ENCODE data around the gene GPS2. TPM values are rescaled to one million over a fixed set of nuclear protein-coding genes. Genes with fewer than 3 reads are reported as not detected.

GPS2 gene
- total RNA-seq, 1 donor from 2014 or later, result 20.5 TPM

- Histone ChIP-seq H3K9me3 (ENCODE audit: low read depth) (no peaks in the 10 kb centered on the region), H3K27me3 (peaks cover 67% of the 10 kb centered on the region), H3K79me2 (ENCODE audit: low read depth) (no peaks in the 10 kb centered on the region), H3K4me1 (peaks cover 7% of the 10 kb centered on the region), H3K27ac (no peak overlapping the region), H3K4me2 (no peak overlapping the region), H2AFZ (replicated peaks) (no peak overlapping the region), H3F3A (ENCODE audit: low read depth) (peaks cover 37% of the 10 kb centered on the region), H3K36me3 (no peaks in the 10 kb centered on the region), H3K4me3 (no peak overlapping the region), H4K20me1 (ENCODE audit: low read depth) (peaks cover 11% of the 10 kb centered on the region), H3K9ac (no peak overlapping the region)
- Mint-ChIP-seq H3K27me3 (ENCODE audit: insufficient read depth, low read depth) (peaks cover 24% of the 10 kb centered on the region), H3K9me3 (peaks cover 2% of the 10 kb centered on the region), H3K36me3 (no peaks in the 10 kb centered on the region), H3K27ac (no peak overlapping the region), H3K4me1 (peaks cover 22% of the 10 kb centered on the region), H3K4me3 (peak overlapping the region; percentile 30)
- TF ChIP-seq CTCF (IDR thresholded peaks at IDR 0.05) (no peak), EZH2 (IDR thresholded peaks at IDR 0.05) (no peak), EZH2phosphoT487 (IDR thresholded peaks at IDR 0.05) (no peak)
- DNase-seq (ENCODE audit: low spot score), result no peak
Measured at GRCh38 chr17:7292194-7292593, 23.0 kb downstream of the GPS2 start.

DNA sequence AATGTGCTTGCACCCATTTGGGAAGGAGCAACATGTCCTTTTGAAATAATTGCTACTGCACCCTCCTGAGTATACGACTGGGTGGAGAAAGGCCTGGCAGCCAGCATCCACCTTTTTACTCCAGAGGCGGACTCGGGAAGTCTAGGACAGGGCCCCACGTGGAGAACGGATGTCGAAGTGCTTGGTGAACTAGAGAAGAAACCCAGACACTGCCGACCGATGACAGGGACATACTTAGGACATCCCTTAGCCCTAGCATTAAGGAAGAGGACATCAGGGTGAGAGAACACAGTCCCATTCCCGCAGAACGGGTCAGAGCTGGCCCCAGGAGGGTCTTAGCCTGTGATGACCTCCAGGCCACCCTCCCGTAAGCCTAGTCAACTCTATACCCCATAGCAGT is 24.5 kb downstream of the GPS2 start:
- Histone ChIP-seq H2AFZ (replicated peaks) (no peak overlapping the region), H3K27ac (no peak overlapping the region), H3K4me2 (no peak overlapping the region), H3K9me3 (ENCODE audit: low read depth) (no peaks in the 10 kb centered on the region), H3K36me3 (no peaks in the 10 kb centered on the region), H3K9ac (no peak overlapping the region), H3K27me3 (peaks cover 52% of the 10 kb centered on the region), H3F3A (ENCODE audit: low read depth) (peaks cover 26% of the 10 kb centered on the region), H3K4me1 (peaks cover 7% of the 10 kb centered on the region), H3K79me2 (ENCODE audit: low read depth) (no peaks in the 10 kb centered on the region), H4K20me1 (ENCODE audit: low read depth) (peaks cover 7% of the 10 kb centered on the region), H3K4me3 (no peak overlapping the region)
- peaks cover 1% of the 10 kb centered on the region for H3K36me3 Mint-ChIP-seq
- no peak overlapping the region for H3K4me3 Mint-ChIP-seq
- H3K4me1 Mint-ChIP-seq, result peaks cover 14% of the 10 kb centered on the region
- no peak for DNase-seq (ENCODE audit: low spot score)
- peak overlapping the region; percentile 12 for H3K27ac Mint-ChIP-seq
- TF ChIP-seq CTCF (IDR thresholded peaks at IDR 0.05), result no peak
- TF ChIP-seq EZH2phosphoT487 (IDR thresholded peaks at IDR 0.05), result no peak
- TF ChIP-seq EZH2 (IDR thresholded peaks at IDR 0.05), result no peak
- peaks cover 17% of the 10 kb centered on the region for H3K27me3 Mint-ChIP-seq (ENCODE audit: insufficient read depth, low read depth)
- H3K9me3 Mint-ChIP-seq, result peaks cover 2% of the 10 kb centered on the region

GRCh38 chr17:7290166-7290565 is 25.0 kb downstream of the GPS2 start:
- DNase-seq (ENCODE audit: low spot score), result no peak
- Histone ChIP-seq H3K36me3 (no peaks in the 10 kb centered on the region), H4K20me1 (ENCODE audit: low read depth) (peaks cover 5% of the 10 kb centered on the region), H3K27ac (no peak overlapping the region), H3K4me2 (no peak overlapping the region), H3K4me1 (peaks cover 7% of the 10 kb centered on the region), H3K27me3 (peaks cover 47% of the 10 kb centered on the region), H3K9ac (no peak overlapping the region), H3K9me3 (ENCODE audit: low read depth) (no peaks in the 10 kb centered on the region), H3K79me2 (ENCODE audit: low read depth) (no peaks in the 10 kb centered on the region), H3K4me3 (no peak overlapping the region), H2AFZ (replicated peaks) (no peak overlapping the region), H3F3A (ENCODE audit: low read depth) (peaks cover 21% of the 10 kb centered on the region)
- Mint-ChIP-seq H3K4me1 (peaks cover 12% of the 10 kb centered on the region), H3K36me3 (peaks cover 1% of the 10 kb centered on the region), H3K27ac (no peak overlapping the region), H3K4me3 (no peak overlapping the region), H3K9me3 (peaks cover 2% of the 10 kb centered on the region), H3K27me3 (ENCODE audit: insufficient read depth, low read depth) (peaks cover 13% of the 10 kb centered on the region)
- TF ChIP-seq EZH2 (IDR thresholded peaks at IDR 0.05) (no peak), EZH2phosphoT487 (IDR thresholded peaks at IDR 0.05) (no peak), CTCF (IDR thresholded peaks at IDR 0.05) (no peak)
